GM12892 (cell line): ENCODE results near the gene CDH23.

ENCODE experiments used
- POLR2A ChIP-seq: IDR thresholded peaks from 2 replicates; pipeline ENCODE4 v1.6.1; 2011; ENCODE audit warnings: low read depth, low read length, control low read depth
- POLR2AphosphoS5 ChIP-seq: IDR thresholded peaks from 2 replicates; pipeline ENCODE4 v1.6.1; 2011; ENCODE audit warnings: low read depth, low read length, control low read depth
- TAF1 ChIP-seq: IDR thresholded peaks from 2 replicates; pipeline ENCODE4 v1.6.1; 2011; ENCODE audit warnings: low read depth, mild to moderate bottlenecking, control low read depth, low read length, borderline replicate concordance

GRCh38 chr10:71753091-71753959, 356.6 kb downstream of the CDH23 start:
- TF ChIP-seq POLR2AphosphoS5 (no peak), TAF1 (no peak), POLR2A (no peak)
